GM10266 (cell line): ENCODE data around the gene STX11.
"Not testable (repeated sequence)": the region's sequence is repeated elsewhere in the genome, so short reads cannot be mapped to it uniquely, and the experiment has no call there.

Experiments used
- DNase-seq: peaks from one replicate; pipeline ENCODE4 v3.0.0; 2012; ENCODE audit errors: extremely low spot score
- TF ChIP-seq, protein P1 (sequence below): IDR thresholded peaks from 2 replicates; pipeline ENCODE4 v1.5.1; 2012; ENCODE audit warnings: mild to moderate bottlenecking, low read depth; ENCODE audit not compliant: control insufficient read depth, insufficient read depth; ENCODE audit errors: missing control alignments

The STX11 gene

DNA sequence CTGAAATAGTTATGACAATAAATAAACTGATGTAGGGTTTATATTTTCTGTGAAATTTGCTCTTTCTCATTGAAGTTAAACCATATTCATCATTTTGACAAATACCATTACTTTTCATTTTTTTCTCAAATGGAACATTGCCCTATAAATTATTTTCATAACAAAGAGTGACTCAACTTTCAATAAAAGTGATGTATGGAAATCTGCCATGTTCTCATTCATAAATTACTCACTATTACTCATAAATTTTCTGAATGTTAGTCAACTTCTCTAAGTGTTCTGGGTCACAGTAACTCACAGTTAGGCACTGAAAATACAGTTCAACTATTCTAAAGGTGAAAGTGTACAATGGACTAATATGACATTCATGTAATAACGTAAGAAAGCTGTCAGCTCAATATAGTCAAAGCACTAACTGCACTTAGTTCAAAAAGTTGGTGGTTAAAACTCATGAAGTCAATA is 19.0 kb upstream of the STX11 start:
- TF ChIP-seq, protein P1, sequence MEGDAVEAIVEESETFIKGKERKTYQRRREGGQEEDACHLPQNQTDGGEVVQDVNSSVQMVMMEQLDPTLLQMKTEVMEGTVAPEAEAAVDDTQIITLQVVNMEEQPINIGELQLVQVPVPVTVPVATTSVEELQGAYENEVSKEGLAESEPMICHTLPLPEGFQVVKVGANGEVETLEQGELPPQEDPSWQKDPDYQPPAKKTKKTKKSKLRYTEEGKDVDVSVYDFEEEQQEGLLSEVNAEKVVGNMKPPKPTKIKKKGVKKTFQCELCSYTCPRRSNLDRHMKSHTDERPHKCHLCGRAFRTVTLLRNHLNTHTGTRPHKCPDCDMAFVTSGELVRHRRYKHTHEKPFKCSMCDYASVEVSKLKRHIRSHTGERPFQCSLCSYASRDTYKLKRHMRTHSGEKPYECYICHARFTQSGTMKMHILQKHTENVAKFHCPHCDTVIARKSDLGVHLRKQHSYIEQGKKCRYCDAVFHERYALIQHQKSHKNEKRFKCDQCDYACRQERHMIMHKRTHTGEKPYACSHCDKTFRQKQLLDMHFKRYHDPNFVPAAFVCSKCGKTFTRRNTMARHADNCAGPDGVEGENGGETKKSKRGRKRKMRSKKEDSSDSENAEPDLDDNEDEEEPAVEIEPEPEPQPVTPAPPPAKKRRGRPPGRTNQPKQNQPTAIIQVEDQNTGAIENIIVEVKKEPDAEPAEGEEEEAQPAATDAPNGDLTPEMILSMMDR = no peak
- DNase-seq = no peak

DNA sequence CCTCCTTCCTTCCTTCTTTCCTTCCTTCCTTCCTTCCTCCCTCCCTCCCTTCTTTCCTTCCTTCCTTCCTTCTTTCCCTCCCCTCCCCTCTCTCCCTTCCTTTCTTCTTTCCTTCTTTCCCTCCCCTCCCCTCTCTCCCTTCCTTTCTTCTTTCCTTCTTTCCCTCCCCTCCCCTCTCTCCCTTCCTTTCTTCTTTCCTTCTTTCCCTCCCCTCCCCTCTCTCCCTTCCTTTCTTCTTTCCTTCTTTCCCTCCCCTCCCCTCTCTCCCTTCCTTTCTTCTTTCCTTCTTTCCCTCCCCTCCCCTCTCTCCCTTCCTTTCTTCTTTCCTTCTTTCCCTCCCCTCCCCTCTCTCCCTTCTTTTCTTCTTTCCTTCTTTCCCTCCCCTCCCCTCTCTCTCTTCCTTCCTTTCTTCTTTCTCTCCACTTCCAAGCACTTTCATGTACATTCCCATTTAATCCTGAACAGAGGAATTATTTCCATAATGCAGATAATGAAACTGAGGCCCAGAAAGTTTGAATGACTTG is 18.1 kb upstream of the STX11 start:
- not testable (repeated sequence) for DNase-seq

DNA sequence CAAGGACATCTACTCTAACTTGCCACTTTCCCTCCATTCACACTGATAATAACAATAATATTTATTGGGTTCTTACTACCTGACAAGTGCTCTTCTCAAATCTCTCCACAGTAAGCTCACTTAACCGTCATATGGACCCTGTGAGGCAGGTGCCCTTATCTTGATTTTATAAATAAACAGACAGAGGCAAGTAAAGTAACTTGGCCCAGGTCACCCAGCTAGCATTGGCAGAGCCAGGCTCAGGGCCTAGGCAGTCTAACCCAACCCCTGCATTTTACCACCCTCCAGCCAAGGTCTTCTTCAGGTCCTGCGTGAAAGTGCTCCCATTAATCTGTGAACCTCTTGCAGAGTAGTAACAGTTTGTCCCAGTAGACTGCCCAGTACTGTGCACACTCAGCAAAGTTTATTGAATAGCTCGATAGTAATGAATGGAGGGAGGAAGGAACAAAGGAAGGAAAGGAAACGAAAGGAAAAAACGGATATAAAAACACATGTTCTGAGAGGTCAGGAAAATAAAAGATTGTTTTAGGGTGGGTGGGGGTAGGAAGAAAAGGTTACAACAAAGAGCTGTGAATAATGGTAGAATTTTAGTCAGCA is 17.0 kb upstream of the STX11 start:
- TF ChIP-seq, protein P1 = no peak
- DNase-seq = no peak

DNA sequence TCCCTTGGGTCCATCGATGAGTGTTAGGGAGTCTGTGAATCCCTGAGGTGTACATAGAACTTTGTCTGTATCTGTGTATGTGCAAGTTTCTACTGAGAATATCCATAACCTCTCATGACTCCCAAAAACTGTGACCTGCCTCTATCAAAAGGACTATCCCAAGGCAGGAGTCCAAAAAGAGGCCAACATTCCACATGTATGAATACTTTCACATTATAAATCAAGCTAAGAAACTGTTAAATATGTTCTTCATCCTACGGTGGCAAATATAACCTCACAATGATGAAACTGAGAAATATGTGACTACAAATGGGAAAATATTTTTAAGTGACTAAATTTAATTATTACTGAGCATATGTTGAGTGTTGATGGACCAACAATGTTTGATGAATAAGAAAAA is 16.1 kb upstream of the STX11 start:
- TF ChIP-seq, protein P1 = no peak
- no peak for DNase-seq

DNA sequence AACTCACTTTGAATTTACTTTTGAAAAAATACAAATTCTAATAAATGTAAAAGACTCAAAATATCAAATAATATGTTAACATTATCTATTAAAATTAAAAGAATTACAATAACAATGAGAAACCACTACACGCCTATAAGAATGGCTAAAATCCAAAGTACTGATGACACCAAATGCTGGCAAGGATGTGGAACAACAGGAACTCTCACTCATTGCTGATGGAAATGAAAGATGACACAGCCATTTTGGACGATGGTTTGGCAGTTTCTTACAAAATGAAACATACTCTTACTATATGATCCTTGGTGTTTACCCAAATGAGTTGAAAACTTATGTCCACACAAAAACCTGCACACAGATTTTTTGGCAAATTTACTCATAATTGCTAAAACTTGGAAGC is 15.6 kb upstream of the STX11 start:
- no peak for DNase-seq
- TF ChIP-seq, protein P1 = no peak

DNA sequence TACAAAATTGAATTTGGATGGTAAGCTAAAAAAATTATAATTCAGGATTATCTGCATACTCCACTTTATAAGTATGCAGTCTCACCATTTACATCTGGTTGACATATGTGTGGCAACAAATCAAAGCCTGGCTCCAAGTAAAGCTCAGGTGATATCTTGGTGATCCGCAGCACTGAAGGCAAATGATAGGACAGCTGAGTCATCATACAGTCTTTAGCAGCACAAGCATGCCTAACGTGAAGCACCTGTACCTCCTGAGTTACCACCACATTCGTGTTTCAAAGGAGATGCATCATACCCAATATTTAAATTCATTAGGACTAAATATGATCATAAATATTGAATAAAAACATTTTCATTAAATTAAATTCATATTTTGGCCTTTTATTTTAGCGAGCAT is 11.8 kb upstream of the STX11 start:
- TF ChIP-seq, protein P1 = no peak
- DNase-seq = no peak

DNA sequence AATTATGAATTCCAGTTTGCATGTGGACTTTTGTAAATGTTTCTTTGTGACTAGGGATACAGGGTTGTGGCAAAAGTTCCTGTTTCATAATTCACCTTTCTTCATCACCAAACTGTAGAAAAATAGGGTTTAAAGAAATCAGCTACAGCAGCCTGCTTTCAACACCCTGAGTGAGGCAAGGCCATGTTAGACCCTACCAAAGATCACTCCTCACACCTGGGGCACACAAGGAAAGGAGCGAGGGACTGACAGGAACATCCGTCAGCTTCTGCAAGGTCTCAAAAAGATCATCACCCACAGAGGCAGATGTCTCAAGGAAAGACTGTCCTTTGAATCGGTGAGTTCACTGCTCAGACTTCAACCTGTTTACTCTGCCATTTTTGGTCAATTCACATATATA is 10.5 kb upstream of the STX11 start:
- TF ChIP-seq, protein P1 = no peak
- DNase-seq = no peak

DNA sequence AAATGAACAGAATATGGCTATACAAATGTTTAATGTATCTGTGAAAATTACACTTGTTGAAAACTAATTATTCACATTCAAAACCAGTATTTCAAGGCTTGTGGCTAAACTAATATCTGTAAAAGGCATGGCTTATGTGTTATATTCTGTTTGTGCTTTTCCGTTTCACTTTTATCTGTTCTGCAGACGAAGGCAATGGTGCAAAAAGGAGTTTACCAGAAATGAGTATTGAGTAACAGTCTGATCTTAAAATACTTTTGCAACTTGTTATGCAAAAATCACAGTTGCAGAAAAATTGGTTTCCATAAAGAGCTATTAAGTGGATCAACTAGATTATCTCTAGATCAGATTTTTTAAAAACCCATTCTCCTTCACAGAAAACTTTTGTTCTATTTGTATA is 9.4 kb upstream of the STX11 start:
- DNase-seq = peak; percentile 43
- TF ChIP-seq, protein P1 = no peak
